ENCODE measurements around the gene LDHA. TPM values are rescaled to one million over a fixed set of nuclear protein-coding genes. Genes with fewer than 3 reads are reported as not detected.
A peak's percentile ranks its signal among the peaks of the same experiment; 100 is the strongest.

The LDHA gene
- total RNA-seq, 1 experiment from 2014 or later: 721 TPM

GRCh38 chr11:18392434-18393321, 1.7 kb upstream of the LDHA start:
- Mint-ChIP-seq H3K27me3 (ENCODE audit: unreplicated experiment) (no peaks in the 10 kb centered on the region), H3K27ac (ENCODE audit: unreplicated experiment) (no peak overlapping the region), H3K9me3 (ENCODE audit: low read depth, unreplicated experiment) (no peaks in the 10 kb centered on the region), H3K4me1 (ENCODE audit: low read depth, unreplicated experiment) (peaks cover 9% of the 10 kb centered on the region), H3K4me3 (ENCODE audit: low read depth, unreplicated experiment) (no peak overlapping the region), H3K36me3 (ENCODE audit: insufficient read depth, unreplicated experiment) (peaks cover 41% of the 10 kb centered on the region)
- CTCF ChIA-PET: interaction anchor here (4.4 kb wide), 1 partner anchor 9 kb away, joined by 41 read pairs; no protein-coding TSS in a partner anchor
- intact Hi-C loops (cut with micrococcal nuclease; ENCODE audit: unreplicated experiment): loop anchor here (10.0 kb wide), 1 partner anchor 132 kb away; the partner anchor contains the start of gene TSG101
- TF ChIP-seq CTCF (IDR thresholded peaks at IDR 0.05; ENCODE audit: unreplicated experiment): no peak
- BruUV-seq (replicated peaks): no TSS peak
- DNase-seq: no peak

GRCh38 chr11:18393581-18394274, 635 bp upstream of the LDHA start:
- H3K4me1 Mint-ChIP-seq (ENCODE audit: low read depth, unreplicated experiment): peaks cover 2% of the 10 kb centered on the region
- TF ChIP-seq CTCF (IDR thresholded peaks at IDR 0.05; ENCODE audit: unreplicated experiment): no peak
- no peak for DNase-seq
- CTCF ChIA-PET: interaction anchor here (1.2 to 4.4 kb wide), 2 partner anchors 10 to 278 kb away, joined by 3 to 41 read pairs; no protein-coding TSS in a partner anchor
- H3K9me3 Mint-ChIP-seq (ENCODE audit: low read depth, unreplicated experiment): no peaks in the 10 kb centered on the region
- no peaks in the 10 kb centered on the region for H3K27me3 Mint-ChIP-seq (ENCODE audit: unreplicated experiment)
- peak overlapping the region; percentile 98 for H3K27ac Mint-ChIP-seq (ENCODE audit: unreplicated experiment)
- peak overlapping the region; percentile 98 for H3K4me3 Mint-ChIP-seq (ENCODE audit: low read depth, unreplicated experiment)
- H3K36me3 Mint-ChIP-seq (ENCODE audit: insufficient read depth, unreplicated experiment): peaks cover 52% of the 10 kb centered on the region
- intact Hi-C loops (cut with micrococcal nuclease; ENCODE audit: unreplicated experiment): loop anchor here (1.0 to 10.0 kb wide), 2 partner anchors 9 to 131 kb away; partner anchors contain the start of gene TSG101
- TSS peak; percentile 92 for BruUV-seq (replicated peaks)

GRCh38 chr11:18394928-18395734, 768 bp downstream of the LDHA start:
- no peak for DNase-seq
- H3K4me1 Mint-ChIP-seq (ENCODE audit: low read depth, unreplicated experiment): no peaks in the 10 kb centered on the region
- H3K27me3 Mint-ChIP-seq (ENCODE audit: unreplicated experiment): no peaks in the 10 kb centered on the region
- intact Hi-C loops (cut with micrococcal nuclease; ENCODE audit: unreplicated experiment): loop anchor here (1.0 to 10.0 kb wide), 4 partner anchors 11 to 130 kb away; partner anchors contain the start of genes GTF2H1, HPS5 and TSG101
- H3K4me3 Mint-ChIP-seq (ENCODE audit: low read depth, unreplicated experiment): peak overlapping the region; percentile 98
- BruUV-seq (replicated peaks): no TSS peak
- H3K36me3 Mint-ChIP-seq (ENCODE audit: insufficient read depth, unreplicated experiment): peaks cover 65% of the 10 kb centered on the region
- H3K9me3 Mint-ChIP-seq (ENCODE audit: low read depth, unreplicated experiment): no peaks in the 10 kb centered on the region
- H3K27ac Mint-ChIP-seq (ENCODE audit: unreplicated experiment): peak overlapping the region; percentile 98
- CTCF ChIA-PET: interaction anchor here (0.6 to 4.4 kb wide), 6 partner anchors 11 to 330 kb away, joined by 3 to 41 read pairs (median 4); no protein-coding TSS in a partner anchor
- TF ChIP-seq CTCF (IDR thresholded peaks at IDR 0.05; ENCODE audit: unreplicated experiment): no peak

All from Calu3 (cell line).